IPS-11a (cell line): ENCODE measurements around the gene BCO1.
"Not testable (repeated sequence)": the region's sequence is repeated elsewhere in the genome, so short reads cannot be mapped to it uniquely, and the experiment has no call there.

Experiments
- H3K4me3 ChIP-seq: one replicate; pipeline ENCODE4 v1.5.1; 2013; ENCODE audit warnings: low read depth, low read length, control low read depth

Gene BCO1, protein sequence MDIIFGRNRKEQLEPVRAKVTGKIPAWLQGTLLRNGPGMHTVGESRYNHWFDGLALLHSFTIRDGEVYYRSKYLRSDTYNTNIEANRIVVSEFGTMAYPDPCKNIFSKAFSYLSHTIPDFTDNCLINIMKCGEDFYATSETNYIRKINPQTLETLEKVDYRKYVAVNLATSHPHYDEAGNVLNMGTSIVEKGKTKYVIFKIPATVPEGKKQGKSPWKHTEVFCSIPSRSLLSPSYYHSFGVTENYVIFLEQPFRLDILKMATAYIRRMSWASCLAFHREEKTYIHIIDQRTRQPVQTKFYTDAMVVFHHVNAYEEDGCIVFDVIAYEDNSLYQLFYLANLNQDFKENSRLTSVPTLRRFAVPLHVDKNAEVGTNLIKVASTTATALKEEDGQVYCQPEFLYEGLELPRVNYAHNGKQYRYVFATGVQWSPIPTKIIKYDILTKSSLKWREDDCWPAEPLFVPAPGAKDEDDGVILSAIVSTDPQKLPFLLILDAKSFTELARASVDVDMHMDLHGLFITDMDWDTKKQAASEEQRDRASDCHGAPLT

DNA sequence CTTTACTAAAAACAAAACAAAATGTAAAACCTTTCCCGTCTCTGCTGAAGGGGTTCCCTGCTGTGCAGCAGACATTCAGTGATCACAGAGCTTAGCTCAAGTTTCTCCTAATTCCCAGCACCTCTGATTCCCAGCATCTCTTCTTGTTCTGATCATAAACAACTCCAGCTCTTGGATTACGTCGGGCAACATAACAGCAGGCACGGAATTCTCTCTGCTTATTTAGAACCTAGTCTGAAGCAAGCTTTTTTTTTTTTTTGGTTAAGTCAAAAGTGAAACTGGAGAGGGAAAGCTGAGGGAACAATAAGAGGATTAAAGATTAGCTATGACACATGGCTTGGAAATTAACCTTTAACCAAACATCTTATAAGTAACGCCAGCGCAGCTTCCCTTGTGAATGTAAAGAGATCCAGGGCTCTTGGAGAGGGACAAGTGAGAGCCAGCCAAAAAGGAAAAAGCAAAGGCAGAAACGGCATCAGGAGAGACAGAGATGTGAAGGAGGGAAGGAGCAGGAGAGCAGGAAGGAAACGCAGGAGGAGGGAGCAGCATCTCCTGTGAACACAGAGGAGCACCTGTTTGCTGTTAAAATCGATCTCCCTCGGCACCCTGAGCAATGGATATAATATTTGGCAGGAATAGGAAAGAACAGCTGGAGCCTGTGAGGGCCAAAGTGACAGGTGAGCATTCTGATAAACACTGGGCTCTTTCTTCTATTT is at the start of gene BCO1:
BCO1 (plus strand) TSS at position 394 of the 716 bp plus-strand sequence; CDS start at position 614, 220 bp downstream.
- no peak within 1 kb of the TSS for H3K4me3 ChIP-seq

DNA sequence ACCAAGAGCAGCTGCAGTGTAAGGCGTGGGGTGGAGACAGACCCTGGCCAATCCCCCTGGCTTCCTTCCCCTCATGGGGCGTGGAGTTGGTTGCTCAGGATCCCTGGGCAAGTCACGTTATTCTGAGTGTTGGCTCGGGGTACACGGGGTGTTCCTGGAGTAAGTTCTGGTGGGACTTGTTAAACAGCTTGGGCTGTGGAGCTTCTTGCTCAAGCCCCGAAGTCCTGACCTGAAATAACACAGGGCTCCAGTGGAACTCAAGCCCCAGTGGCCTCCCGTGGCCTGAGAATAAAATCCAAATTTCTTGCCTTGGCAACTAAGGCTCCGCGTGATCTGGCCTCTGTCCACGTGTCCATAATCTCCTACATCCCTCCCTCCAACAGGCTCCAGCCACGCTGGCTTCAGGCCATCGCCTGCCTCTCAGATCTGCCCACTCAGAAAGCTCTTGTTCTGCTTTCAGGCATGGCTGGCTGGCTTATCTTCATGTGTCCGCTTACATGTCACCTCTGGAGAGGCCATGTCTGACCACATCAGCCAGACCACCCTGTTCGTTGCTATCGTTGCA is 49.3 kb upstream of the BCO1 start:
- H3K4me3 ChIP-seq: no peak overlapping the region

DNA sequence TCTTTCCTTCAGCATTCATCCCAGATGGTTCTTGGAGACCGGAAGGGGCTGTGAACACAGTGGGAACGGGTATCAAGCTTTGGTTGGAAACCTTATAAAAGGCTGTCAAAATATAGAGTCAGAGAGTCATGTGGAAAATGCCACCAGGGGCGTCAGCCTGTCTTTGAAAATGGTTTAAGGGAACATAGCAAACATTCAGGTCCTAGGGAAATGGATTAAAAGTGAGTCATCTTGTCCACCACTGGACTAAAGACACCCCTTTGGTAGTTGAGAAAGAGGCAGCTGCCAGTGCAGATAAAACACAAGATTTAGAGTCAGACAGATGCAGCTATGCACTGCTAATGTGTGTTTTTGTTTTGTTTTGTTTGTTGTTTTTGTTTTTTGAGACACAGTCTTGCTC is 47.8 kb upstream of the BCO1 start:
- H3K4me3 ChIP-seq: no peak overlapping the region

DNA sequence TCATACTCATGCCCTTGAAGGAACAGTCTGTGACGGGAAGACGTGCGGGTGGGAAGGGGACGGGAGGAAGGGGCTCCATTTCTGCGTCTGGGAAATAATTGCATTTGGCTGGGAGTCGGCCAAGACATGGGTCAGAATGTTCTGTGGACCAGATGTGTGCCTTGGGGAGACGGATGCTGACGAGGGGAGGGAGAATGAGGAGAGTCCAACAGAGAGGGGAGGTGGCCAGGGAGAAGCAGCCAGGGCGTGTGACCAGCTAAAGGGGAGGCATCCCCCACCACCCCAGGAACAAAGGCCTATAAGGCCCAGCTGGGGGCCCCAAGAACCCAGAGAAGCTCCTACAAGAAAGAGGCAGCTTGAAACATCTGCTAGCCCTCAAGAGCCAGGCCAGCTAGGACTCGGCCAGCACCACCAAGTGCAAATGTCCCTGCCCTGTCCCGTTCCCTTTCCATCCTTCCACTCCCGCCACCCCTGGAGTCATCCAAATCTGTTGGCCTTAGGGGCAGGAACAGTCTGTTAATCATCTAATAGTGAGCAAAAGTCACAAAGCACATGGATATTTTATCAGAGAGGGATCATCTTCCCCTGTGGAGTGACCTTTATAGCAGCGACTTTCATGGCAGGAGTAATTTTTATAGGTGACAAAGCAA is 42.5 kb upstream of the BCO1 start:
- H3K4me3 ChIP-seq: no peak overlapping the region

DNA sequence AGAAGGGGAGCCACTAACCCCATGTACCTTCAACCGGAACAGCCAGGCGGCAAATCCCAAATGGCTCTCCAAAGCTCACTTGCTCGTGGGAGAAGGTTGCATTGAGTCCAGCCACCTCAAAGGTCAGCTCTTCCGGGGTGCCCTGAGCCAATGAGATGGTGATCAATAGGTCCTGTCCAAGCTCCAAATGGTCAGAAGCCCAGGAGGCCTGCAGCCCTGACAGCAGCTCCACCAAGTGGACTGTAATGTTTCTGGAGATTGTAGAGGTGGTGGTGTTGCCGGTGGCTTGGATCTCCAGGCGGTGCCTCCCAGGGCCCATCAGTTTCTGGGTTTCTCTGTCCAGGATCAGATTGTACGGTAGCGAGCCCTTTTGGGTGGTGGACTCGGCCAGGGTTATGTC is 39.9 kb upstream of the BCO1 start:
- no peak overlapping the region for H3K4me3 ChIP-seq

DNA sequence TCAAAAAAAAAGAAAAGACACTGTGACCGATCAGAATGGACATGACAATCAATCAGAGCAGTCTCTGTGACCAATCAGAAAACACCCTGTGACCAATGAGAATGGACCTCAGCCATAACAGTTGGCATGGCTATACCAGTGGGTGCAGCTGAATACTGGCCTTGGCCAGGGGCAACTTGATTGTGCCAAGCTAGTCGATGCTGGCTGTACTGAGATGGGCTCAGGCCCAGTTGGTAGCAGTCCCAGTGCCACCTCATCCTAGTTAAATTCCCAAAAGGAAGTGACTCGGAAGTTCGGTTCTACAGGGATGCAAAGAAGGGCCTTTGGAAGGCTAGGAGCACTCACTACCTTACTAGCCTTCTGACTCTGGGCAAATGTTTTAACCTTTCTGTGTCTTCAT is 37.2 kb upstream of the BCO1 start:
- H3K4me3 ChIP-seq: no peak overlapping the region

DNA sequence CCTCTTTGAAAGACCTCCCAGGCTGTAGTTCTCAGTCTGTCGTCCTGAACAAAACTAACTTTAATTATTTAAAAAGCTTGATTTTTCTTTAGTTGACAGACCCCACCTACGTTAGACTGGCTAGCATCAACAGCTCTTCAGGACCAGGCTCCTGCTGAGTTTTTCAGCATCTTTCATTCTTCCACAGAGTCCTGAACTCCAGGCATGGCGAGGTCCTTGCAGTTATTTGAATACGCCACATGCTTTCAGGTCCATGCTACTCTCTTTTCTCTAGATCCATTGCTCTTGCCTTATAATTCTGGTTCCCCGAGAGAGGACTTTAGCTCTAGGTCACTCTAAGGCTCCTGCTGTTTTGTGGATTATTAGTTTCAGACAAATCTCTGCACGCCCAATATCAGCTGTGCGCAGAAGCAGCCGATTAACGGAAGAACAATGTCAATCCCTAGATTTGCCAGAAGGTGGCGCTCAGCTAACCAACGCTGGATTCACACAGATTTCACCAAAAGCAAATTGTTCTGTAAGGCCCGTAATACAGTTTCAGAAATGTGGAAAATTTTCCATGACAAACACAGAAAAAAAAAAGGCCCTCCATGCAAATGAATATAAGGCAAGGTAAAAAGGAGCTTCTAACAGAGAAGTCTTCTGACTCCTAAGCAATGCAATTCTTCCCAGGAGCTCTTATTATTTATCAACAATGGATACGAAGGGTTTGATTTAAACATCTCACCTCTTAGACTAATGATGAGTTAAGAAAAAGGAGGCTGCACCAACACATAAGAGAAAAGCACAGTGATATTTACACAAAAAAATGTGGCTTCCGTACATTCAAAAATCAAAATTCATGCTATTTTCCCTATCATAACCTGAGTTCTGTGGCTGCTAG is 33.5 kb upstream of the BCO1 start:
- no peak overlapping the region for H3K4me3 ChIP-seq

DNA sequence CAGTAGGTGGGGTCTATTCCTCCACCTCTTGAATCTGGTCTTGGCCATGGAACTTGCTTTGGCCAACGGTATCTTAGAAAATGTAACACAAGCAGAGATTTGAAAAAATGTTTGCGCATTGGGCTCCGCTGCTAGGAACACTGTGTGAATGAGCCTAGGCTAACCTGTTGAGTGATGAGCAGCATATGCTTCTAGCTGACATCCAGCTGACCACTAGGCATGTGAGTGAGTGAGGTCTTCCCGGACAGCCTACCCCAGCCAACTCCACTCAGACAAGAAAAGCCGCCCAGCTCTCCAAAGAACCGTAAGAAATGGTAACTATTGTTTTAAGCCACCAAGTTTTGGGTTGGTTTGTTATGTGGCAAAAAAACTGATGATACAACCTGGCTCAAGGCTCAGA is 31.4 kb upstream of the BCO1 start:
- no peak overlapping the region for H3K4me3 ChIP-seq

DNA sequence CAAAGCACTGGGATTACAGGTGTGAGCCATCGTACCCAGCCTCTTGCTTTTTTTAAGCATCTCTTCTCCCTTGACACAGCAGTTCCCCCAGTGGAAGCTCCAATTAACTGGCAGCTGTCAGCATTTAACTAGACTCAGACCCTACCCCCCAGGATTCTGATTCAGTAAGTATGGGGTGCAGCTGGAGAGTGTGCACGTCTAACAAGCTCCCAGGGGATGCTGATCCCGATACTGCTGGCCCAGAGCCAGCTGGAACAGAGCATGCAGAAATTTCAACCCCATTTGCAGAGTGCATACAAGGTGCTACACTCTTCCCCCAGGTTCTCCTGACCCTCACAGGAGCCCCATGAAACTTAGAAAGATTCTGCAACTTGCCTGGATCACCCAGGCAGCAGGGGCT is 27.7 kb upstream of the BCO1 start:
- no peak overlapping the region for H3K4me3 ChIP-seq

DNA sequence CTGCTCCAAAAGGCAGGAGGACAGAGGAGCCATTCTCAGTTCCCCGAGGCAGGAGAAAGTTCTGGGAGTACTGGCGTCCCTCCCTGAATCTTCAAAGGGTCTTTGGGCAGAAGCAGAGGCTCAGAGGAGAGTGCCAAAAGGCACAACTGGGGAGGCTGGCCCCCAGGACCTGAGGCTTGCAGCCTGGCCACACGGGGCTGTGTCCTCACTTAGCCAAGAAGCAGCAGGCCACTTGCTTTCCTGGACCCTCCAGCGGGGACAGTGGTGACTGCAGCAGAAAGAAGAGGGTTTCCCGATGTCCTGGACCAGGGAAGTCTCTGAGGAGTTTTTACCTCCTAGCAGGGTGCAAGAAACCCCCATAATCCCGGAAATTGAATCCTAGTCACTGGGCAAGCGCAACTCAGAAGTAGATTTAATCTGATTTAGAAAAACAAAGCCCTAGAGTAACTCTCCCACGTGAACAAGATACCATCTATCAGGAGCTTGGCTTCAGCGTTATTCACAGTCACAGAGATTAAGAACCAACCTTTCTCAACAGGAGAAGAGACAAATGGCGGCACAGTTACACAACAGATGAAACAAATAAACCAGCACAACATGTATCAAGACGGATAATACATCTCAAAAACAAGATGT is 25.5 kb upstream of the BCO1 start:
- no peak overlapping the region for H3K4me3 ChIP-seq

DNA sequence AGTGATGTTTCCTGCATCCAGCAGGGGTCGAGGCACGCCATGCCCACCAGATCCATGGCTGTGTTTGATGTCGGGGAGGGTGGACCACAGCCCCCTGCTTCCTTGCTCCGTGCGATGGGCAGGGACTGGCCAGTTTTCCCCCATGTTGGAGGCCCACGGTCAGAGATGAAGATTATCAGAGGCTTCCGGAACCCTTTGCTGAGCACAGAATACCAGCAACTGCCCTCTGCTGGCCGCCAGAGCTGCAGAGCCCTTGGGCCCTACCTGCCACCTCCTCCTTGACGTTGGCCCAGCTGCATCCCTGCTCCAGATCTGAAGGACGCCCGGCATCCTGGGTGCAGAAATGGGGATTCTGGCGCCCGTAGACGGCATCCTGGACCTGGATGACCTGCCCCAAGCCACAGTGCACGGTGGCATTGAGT is 23.7 kb upstream of the BCO1 start:
- no peak overlapping the region for H3K4me3 ChIP-seq

DNA sequence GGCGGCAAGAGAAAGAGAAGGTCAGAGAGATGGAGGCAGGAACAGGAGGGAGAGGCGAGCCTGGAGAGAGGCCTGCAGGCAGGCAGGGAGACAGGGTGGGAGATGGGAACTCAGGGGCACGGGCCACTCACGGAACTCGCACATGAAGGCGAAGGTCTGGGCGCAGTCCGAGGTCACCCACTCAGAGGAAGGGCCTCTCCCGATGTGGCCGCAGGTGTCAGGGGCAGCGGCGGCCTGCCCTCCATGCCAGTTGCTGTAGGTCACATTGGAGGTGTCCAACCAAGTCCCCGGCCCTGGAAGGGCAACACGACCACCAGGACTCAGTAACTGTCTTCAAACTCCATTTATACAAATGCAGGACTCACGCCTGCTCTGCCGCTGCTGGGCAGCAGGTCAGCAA is 22.4 kb upstream of the BCO1 start:
- no peak overlapping the region for H3K4me3 ChIP-seq

DNA sequence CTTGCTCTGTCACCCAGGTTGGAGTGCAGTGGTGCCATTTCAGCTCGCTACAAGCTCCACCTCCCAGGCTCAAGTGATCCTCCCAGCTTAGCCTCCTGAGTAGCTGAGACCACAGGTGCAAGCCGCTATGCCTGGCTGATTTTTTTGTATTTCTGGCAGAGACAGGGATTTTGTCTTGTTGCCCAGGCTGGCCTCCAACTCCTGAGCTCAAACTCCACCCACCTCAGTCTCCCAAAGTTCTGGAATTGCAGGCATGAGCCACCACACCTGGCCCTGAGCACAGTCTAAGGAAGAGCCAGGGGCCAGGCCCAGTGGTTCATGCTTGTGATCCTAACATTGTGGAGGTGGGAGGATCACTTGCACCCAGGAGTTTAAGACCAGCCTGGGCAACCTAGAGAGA is 21.8 kb upstream of the BCO1 start:
- H3K4me3 ChIP-seq: no peak overlapping the region

DNA sequence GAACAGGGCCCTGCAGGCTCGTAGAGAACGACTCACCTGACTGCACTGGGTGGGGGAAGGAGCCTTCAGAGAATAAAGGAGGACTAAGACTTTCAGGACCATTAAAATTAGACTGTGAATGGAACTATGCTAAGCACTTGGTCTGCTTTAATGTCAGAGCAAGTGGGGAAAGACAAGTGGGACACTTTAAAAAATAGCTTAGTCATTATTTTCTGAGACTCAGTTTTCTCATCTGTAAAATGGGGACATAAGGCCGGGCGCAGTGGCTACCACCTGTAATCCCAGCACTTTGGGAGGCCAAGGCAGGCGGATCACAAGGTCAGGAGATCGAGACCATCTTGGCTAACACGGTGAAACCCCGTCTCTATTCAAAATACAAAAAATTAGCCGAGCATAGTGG is 19.3 kb upstream of the BCO1 start:
- H3K4me3 ChIP-seq: no peak overlapping the region

DNA sequence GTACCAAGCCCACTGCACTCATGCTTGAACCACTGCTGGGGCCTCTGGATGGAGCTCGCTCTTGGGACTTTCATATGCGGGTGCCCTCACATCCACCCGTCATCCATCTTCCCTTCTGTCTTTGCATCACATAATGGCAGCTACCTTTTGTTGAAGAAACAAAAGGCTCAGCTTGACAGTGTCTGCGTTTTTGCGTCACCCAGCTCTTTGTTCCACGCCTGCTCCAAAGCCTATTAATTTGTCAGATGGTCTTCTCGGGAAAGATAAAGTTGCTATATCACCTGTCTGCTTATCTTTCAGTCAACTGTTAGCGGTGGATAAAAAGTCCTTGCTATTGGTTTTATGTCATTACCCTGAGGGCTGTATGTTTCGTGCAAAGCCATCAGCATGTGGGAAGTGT is 18.1 kb upstream of the BCO1 start:
- no peak overlapping the region for H3K4me3 ChIP-seq

DNA sequence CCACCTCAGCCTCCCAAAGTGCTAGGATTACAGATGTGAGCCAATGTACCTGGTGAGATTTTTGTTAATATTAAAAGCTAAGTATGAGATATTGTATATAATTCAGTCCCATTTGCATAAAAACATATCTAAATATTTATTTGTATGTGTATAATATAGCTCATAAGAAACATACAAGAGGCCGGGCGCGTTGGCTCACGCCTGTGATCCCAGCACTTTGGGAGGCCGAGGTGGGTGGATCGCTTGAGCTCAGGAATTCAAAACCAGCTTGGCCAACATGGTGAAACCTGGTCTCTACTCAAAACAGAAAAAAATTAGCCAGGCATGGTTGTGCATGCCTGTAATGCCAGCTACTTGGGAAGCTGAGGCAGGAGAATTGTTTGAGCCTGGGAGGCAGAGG is 16.8 kb upstream of the BCO1 start:
- H3K4me3 ChIP-seq: no peak overlapping the region

DNA sequence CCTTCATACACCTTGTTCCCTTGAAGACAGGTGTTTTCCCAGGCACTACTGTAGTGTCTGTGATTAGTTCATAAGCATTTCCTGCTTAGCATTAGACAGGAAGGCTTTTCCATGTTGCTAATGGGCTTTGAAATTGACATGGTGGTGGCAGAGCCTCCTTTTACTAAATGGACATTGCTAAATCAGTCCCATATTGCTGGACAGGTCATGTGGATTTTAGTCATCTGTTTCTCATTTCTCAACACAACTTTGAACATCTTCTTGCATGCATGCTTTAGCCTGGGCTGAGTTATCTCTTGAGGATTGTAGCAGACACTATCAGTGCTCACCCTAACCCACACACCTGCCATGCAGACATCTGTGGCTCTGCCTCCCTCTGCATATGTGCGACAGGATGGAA is 13.7 kb upstream of the BCO1 start:
- H3K4me3 ChIP-seq: no peak overlapping the region

DNA sequence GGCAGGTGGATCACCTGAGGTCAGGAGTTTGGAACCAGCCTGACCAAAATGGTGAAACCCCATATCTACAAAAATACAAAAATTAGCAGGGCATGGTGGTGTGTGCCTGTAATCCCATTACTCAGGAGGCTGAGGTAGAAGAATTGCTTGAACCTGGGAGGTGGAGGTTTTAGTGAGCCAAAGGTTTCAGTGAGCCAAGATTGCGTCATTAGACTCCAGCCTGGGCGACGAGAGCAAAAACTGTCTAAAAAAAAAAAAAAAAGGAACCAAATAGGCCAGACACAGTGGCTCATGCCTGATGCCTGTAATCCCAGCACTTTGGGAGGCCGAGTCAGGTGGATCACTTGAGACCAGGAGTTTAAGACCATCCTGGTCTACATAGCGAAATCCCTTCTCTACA is 12.8 kb upstream of the BCO1 start:
- H3K4me3 ChIP-seq: not testable (repeated sequence)

DNA sequence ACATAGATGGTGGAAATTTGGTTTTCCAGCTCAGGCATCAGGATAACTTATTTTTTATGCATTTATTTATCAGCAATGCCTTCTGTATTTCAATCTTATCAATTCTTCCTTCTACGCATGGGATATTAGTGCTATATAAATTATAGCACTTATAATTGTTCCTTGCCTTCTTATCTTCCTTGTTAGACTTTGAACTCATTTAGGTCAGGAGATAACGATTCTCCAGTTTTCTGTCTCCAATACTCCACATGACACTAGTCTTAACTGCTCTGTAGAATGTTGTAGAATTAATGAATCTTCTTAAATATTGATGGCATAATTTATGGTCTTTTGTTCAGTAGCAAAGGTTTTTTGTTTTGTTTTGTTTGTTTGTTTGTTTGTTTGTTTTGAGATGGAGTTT is 10.7 kb upstream of the BCO1 start:
- no peak overlapping the region for H3K4me3 ChIP-seq

DNA sequence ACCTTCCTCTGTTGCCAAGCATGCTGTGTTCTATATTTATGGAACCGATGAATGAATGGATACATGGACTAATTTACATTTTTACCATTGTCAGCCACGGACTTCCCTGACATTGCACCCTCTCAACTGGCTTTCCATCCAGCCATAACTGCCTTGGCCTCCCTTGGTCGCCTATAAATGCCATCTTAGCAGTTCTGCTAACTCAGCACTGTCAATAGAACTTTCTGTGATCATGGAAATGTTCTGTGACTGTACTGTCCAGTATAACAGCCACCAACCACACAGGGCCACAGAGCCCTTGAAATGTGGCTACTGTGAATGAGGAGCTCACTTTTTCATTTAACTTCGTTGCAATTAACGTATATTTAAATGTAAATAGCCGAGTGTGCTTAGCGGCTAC is 8.7 kb upstream of the BCO1 start:
- H3K4me3 ChIP-seq: no peak overlapping the region
